ENCODE measurements around the gene TTF2. TPM values are rescaled to one million over a fixed set of nuclear protein-coding genes. Genes with fewer than 3 reads are reported as not detected.
A peak's percentile ranks its signal among the peaks of the same experiment; 100 is the strongest.
"Not testable (repeated sequence)": the region's sequence is repeated elsewhere in the genome, so short reads cannot be mapped to it uniquely, and the experiment has no call there.

The TTF2 gene
- total and polyA plus RNA-seq, 2 experiments from 2014 or later, result 13.5 to 28.3 TPM

DNA sequence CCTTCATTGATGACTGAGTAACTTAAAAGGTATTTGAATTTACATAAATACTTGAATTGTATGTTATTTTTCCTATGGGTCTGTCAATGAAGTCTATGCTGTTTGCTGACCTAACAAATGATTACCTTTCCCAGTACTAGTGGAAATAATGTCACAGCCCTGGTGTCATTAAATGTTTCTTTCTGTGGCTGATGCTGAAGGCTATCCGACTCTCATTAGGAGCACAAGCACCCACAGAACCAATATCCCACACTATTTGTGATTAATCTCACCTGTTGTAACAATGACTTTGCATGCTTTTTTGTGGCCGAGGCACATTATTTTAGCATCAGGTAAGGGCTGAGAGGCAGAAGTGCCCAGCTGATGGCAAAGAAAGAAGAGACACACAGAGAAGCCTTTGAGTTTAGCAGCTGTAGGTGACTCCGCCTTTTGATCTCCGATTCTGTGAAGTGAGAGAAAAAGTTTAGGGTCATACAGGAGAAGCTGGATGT, 87.3 kb downstream of the TTF2 start:
- Histone ChIP-seq H3K36me3 (no peaks in the 10 kb centered on the region), H3K4me1 (ENCODE audit: low read depth) (peaks cover 26% of the 10 kb centered on the region), H3K27ac (no peak overlapping the region), H3K27me3 (no peaks in the 10 kb centered on the region), H3K9me3 (ENCODE audit: low read depth) (no peaks in the 10 kb centered on the region), H3K4me3 (no peak overlapping the region)
- TF ChIP-seq, protein P1, sequence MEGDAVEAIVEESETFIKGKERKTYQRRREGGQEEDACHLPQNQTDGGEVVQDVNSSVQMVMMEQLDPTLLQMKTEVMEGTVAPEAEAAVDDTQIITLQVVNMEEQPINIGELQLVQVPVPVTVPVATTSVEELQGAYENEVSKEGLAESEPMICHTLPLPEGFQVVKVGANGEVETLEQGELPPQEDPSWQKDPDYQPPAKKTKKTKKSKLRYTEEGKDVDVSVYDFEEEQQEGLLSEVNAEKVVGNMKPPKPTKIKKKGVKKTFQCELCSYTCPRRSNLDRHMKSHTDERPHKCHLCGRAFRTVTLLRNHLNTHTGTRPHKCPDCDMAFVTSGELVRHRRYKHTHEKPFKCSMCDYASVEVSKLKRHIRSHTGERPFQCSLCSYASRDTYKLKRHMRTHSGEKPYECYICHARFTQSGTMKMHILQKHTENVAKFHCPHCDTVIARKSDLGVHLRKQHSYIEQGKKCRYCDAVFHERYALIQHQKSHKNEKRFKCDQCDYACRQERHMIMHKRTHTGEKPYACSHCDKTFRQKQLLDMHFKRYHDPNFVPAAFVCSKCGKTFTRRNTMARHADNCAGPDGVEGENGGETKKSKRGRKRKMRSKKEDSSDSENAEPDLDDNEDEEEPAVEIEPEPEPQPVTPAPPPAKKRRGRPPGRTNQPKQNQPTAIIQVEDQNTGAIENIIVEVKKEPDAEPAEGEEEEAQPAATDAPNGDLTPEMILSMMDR (IDR thresholded peaks at IDR 0.05; ENCODE audit: low read depth, low read length), result no peak
- DNase-seq (ENCODE audit: low read depth in 1 of 2, low spot score in 1 of 2), result no peak

DNA sequence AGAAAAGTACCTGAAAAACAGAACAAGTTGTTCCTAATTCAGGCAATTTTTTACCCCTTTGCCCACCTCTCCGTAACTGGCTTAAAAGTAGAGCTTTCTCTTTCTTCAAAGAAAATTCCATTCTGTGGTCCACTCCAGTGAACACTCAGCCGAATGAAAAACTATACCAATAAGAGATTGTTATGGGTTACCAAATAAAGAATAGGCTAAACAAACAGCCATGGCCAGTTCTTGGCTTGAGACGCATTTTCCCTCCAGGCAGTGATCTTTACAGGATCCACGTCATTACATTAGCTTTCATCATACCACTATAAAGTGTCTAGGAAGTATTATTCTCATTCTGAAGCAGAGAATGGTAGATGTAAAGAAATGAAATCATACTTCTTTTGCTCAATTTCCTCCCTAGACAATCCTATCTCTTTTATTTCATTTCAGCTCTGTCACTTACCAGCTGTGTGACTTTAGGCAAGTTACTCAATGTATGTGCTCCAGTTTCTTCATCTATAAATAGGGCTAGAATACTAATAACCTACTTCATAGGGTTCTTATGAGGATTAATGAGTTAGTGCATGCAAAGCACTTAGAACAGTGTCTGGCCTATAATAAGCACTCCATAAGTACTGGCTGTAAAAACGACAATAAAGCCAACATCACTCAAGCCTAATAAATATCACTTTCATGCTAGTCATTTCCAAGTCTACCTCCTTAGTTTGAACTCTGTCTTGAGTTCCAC, 87.9 kb downstream of the TTF2 start:
- TF ChIP-seq, protein P1 (IDR thresholded peaks at IDR 0.05; ENCODE audit: low read depth, low read length), result no peak
- Histone ChIP-seq H3K27me3 (no peaks in the 10 kb centered on the region), H3K36me3 (no peaks in the 10 kb centered on the region), H3K4me1 (ENCODE audit: low read depth) (peaks cover 26% of the 10 kb centered on the region), H3K4me3 (no peak overlapping the region), H3K9me3 (ENCODE audit: low read depth) (no peaks in the 10 kb centered on the region), H3K27ac (no peak overlapping the region)
- peak in 1 of 2 donors; percentile 64 for DNase-seq (ENCODE audit: low read depth in 1 of 2, low spot score in 1 of 2)

DNA sequence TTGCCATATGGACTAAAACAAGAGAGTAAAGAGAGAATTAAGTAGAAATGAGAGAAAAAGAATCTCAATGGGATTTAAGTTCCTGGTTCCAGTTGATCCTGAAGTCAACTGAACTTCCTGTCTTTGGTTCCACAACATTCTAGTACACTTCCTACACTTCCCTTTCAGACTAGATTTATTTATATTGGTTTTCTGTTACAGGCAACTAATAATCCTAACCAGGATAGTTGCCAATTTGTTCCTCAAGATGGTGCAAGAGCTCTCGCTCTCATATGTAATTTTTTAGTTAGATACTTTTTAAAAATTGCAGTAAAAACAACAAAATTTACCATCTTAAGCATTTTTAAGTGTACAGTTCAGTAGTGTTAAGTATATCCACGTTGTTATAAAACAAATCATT, 90.2 kb downstream of the TTF2 start:
- TF ChIP-seq, protein P1 (IDR thresholded peaks at IDR 0.05; ENCODE audit: low read depth, low read length), result no peak
- Histone ChIP-seq H3K9me3 (ENCODE audit: low read depth) (no peaks in the 10 kb centered on the region), H3K27ac (no peak overlapping the region), H3K4me1 (ENCODE audit: low read depth) (peaks cover 26% of the 10 kb centered on the region), H3K27me3 (no peaks in the 10 kb centered on the region), H3K36me3 (no peaks in the 10 kb centered on the region), H3K4me3 (no peak overlapping the region)
- no peak for DNase-seq (ENCODE audit: low read depth in 1 of 2, low spot score in 1 of 2)

DNA sequence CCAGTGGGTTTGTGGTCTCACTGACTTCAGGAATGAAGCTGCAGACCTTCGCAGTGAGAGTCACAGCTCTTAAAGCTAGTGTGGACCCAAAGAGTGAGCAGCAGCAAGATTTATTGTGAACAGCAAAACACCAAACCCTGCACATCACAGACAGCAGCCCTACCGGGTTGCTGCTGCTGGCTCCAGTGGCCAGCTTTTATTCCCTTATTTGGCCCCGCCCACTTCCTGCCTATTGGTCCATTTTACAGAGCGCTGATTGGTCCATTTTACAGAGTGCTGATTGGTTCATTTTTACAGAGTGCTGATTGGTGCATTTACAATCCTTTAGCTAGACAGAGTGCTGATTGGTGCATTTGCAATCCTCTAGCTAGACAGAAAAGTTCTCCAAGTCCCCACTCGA, 91.2 kb downstream of the TTF2 start:
- not testable (repeated sequence) for H3K9me3 ChIP-seq (ENCODE audit: low read depth); DNase-seq (ENCODE audit: low read depth in 1 of 2, low spot score in 1 of 2); H3K36me3 ChIP-seq; H3K27me3 ChIP-seq; H3K27ac ChIP-seq; H3K4me3 ChIP-seq
- H3K4me1 ChIP-seq (ENCODE audit: low read depth), result peaks cover 24% of the 10 kb centered on the region

Other genes with a start within 250 kb of the TTF2 start
- 69.7 and 72.4 TPM in 2 replicates for gene PTGFRN, start 150.4 kb upstream of the TTF2 start, total RNA-seq
- gene PTGFRN, start 150.4 kb upstream of the TTF2 start, polyA plus RNA-seq, result 47.5 and 60.1 TPM in 2 replicates
- gene CD101, start 58.6 kb upstream of the TTF2 start, total RNA-seq, result 0.56 and 0.92 TPM in 2 replicates
- gene CD101, start 58.6 kb upstream of the TTF2 start, polyA plus RNA-seq, result 0.29 and 0.43 TPM in 2 replicates
- 9.9 and 21.5 TPM in 2 replicates for gene TRIM45, start 61.4 kb downstream of the TTF2 start, total RNA-seq
- gene TRIM45, start 61.4 kb downstream of the TTF2 start, polyA plus RNA-seq, result 15.9 and 17.2 TPM in 2 replicates
- gene VTCN1, start 150.6 kb downstream of the TTF2 start, total RNA-seq, result 0.04 TPM in 1 of 2 replicates, not detected in the other
- 0.70 TPM in 2 replicates for gene VTCN1, start 150.6 kb downstream of the TTF2 start, polyA plus RNA-seq